Glomerular endothelial cell (primary cell): Measurements from ENCODE around the gene BEST4. TPM values are rescaled to one million over a fixed set of nuclear protein-coding genes. Genes with fewer than 3 reads are reported as not detected.
"Not testable (repeated sequence)": the region's sequence is repeated elsewhere in the genome, so short reads cannot be mapped to it uniquely, and the experiment has no call there.

Experiments
- DNase-seq: peaks from one replicate; pipeline ENCODE4 v3.0.0-alpha.2; 2011; ENCODE audit warnings: low read depth, low spot score; ENCODE audit errors: extremely low read depth
- total RNA-seq: library from RNA; depleted of rRNA; stranded (reverse); fragments of >200 nt; gene quantifications from 2 replicates; pipeline ENCODE4 v1.2.3, GENCODE V29; 2015

BEST4 gene
- total RNA-seq, 1 donor from 2014 or later = not detected

- no peak for DNase-seq
These were observed 31.8 kb upstream of the BEST4 start for GRCh38 chr1:44819608-44820327.

GRCh38 chr1:44819196-44819607, 31.2 kb upstream of the BEST4 start:
- DNase-seq = no peak

- DNase-seq = no peak
These were observed 30.0 kb upstream of the BEST4 start for GRCh38 chr1:44817771-44818495.

DNA sequence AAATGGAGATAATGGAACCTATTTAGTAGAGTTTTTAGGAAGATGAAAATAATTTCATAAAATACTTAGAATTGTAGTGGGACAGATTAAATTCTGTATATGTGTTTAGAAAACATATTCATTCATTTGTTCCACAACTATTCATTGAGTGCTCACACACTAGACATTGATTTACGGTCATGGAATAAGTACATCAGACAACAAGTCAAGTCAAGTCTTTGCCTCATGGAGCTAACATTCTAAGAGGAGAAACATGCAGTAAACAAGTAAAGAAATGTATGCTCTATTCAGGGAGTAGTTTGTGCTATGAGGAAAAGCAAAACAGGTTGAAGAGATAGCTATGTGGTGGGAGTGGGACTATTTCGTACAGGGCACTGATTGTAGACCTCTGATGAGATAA, 29.3 kb upstream of the BEST4 start:
- no peak for DNase-seq

DNA sequence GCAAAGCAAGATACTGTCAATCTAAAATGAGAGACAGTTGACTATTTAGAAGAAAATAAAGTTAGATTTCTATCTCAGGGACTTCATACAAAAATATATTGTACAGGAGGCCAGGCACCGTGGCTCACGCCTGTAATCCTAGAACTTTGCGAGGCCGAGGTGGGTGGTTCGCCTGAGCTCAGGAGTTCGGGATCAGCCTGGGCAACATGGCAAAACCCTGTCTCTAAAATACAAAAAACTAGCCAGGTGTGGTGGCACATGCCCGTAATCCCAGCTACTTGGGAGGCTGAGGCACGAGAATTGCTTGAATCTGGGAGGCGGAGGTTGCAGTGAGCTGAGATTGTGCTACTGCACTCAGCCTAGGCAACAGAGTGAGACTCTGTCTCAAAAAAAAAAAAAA, 28.0 kb upstream of the BEST4 start:
- not testable (repeated sequence) for DNase-seq

GRCh38 chr1:44812822-44813543, 25.0 kb upstream of the BEST4 start:
- DNase-seq = no peak

GRCh38 chr1:44811234-44811633, 23.3 kb upstream of the BEST4 start:
- no peak for DNase-seq

DNA sequence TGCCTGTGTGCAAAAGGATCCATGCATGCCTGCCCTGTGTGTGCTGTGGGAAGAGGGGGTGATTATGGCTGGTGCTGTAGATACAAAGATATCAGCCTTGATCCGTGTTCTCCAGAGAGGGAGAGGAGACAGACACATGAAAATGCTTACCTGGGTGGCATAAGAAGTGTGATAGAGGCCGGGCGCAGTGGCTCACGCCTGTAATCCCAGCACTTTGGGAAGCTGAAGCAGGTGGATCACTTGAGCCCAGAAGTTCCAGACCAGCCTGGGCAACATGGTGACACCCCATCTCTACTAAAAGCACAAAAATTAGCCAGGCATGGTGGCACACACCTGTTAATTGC, 22.8 kb upstream of the BEST4 start:
- DNase-seq = not testable (repeated sequence)

DNA sequence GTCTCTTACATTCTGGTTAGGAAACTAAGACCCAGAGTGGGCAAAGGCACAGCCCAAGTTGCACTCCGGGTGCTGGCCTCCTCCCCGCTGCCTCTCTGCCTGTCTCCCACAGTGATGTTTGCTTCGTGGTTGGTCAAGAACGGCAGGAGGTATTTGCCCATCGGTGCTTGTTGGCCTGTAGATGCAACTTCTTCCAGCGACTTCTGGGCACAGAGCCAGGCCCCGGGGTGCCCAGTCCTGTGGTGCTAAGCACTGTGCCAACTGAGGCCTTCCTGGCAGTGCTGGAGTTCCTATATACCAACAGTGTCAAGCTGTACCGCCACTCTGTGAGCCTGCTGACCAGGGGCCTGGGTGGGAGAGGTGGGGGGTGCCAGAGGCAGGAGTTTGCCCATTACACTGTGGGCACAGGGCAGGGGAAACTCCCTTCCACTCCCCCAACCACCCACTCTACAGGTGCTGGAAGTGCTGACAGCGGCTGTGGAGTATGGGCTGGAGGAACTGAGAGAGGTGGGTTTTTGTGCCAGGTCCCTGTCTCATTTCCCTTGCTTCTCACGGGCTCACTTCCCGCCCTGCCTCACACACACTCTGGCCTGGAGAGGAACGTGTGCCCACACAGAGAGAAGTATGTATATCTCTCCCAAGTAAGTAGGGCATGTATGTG, 22.3 kb upstream of the BEST4 start:
- DNase-seq = no peak

GRCh38 chr1:44808938-44809917, 21.3 kb upstream of the BEST4 start:
- no peak for DNase-seq

GRCh38 chr1:44808063-44808937, 20.3 kb upstream of the BEST4 start, which contains the start of gene BTBD19:
BTBD19 (plus strand) TSS chr1:44808523; CDS start chr1:44808821, 298 bp downstream.
- DNase-seq = no peak

DNA sequence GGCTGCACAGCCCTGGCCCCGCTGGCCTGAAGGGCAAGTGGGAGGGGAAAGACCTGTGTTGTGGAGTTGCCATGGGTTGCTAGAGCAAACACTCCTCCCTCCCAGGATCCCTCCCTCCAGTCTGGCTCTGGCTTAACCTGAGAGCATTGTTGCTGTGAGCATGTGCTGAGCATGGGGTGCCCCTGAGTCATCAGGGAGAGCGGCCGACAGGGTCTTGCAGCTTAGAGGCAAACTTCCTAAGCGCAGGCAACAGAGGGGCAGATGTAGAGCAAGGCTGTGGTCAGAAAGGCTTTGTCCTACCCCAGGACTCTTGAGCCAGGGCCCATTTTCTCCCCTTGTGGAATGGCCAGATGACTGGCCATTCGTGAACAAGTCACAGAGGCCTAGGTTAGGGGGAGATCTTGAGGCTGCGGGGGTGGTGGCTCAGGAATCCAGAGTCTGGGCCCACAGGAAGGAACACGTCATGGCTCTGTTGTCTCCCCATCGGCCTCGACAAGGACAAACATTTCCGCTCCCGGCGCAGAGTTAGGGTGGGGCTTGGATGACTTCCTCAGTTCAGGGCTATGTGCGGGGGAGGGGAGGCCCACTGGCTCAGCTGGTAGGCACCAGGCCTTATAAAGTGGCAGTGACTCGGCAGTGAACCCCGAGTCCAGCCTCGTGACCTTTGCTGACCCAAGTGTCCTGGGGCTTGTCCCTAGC, 19.5 kb upstream of the BEST4 start:
- peak; percentile 99 for DNase-seq

DNA sequence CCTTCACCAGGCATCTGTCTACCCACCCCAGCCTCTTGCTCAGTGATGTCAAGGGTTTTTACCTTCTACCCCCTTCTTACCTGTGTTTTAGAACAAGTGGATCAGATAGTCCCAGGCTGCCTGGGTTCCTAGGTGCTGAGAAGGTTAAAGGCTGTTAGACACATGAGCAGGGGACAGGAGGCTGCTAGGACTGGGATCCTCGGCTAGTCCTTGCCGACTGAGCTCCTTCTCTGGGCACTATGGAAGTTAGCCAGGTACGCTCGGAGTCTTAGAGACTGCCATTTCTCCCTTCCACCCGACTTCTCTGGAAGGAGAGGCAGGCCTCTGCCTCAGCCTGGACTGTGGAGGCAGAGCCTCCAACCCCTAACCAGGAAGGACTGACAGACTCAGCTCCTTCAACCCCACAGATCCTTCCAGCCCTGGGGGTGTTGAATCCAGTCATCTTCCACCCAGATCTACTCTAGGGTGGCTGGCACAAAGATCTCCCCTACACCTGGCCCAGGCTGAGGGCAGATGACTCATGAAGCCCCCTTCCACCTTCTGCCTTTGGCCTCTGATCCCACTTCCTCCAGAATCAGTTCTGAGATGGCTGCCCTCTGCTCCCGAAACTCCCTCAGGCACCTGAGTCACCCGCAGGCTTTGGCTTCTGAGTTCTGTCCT, 18.9 kb upstream of the BEST4 start, which contains the start of gene DYNLT4:
TSS of gene DYNLT4 (minus strand) at position 648 of the 660 bp plus-strand sequence. CDS start 683 bp downstream, outside the sequence.
- no peak for DNase-seq

- DNase-seq = no peak
These were observed 18.2 kb upstream of the BEST4 start for GRCh38 chr1:44806025-44806703.

DNA sequence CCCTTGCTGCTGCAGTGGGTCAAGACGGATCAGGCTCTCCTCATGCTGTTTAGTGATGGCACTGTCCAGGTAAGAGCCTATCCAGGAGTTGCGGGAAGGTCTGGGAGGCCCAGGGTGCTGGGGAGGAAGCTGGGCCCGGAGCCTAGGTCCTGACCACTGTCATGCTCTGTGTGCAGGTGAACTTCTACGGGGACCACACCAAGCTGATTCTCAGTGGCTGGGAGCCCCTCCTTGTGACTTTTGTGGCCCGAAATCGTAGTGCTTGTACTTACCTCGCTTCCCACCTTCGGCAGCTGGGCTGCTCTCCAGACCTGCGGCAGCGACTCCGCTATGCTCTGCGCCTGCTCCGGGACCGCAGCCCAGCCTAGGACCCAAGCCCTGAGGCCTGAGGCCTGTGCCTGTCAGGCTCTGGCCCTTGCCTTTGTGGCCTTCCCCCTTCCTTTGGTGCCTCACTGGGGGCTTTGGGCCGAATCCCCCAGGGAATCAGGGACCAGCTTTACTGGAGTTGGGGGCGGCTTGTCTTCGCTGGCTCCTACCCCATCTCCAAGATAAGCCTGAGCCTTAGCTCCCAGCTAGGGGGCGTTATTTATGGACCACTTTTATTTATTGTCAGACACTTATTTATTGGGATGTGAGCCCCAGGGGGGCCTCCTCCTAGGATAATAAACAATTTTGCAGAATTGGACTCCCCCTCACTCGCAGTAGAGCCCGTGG, 17.5 kb upstream of the BEST4 start:
- DNase-seq = no peak

DNA sequence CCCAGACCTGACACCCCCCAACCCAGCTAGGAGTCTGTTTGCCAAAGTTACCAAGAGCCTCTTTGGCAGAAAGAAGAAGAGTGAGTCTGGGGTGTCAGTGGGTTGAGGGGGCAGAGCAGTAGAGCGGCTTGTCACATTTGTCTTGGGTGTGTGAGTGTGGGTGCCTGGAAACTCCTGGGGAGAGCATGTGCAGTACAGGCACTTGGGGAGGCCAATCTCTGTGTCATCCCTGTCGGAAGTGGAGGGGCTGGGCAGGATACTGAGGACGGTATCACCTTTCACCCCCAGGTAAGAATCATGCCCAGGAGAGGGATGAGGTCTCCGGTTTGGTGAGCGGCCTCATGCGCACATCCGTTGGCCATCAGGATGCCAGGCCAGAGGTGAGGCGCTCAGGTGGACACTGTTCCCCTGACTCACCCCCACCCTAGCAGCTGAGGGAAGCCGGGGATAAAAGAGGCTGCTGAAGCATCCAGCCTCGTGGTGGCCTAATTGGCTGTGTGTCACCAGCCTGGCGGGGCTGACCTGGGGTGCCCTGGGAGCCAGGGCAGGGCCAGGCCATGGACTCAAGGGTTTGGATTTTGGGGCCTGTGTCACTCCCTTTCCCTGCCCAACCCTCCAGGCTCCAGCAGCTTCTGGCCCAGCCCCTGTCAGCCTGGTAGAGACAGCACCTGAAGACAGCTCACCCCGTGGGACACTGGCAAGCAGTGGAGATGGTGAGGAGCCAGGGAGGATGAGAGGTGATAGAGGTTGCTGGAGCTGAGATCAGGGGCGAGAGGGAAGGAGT, 15.5 kb upstream of the BEST4 start:
- DNase-seq = no peak
